Stimulated activated CD8-positive, alpha-beta memory T cell treated with anti-CD3 and anti-CD28 coated beads, Interleukin-7, amount 100 ng/mL, for 48 hours (primary cell): ENCODE data around the gene RBM23.
A peak's percentile ranks its signal among the peaks of the same experiment; 100 is the strongest.
"Not testable (repeated sequence)": the region's sequence is repeated elsewhere in the genome, so short reads cannot be mapped to it uniquely, and the experiment has no call there.

Source experiments
- DNase-seq, 2 donors: peaks; one replicate each; pipeline ENCODE4 v3.0.0-alpha.2; 2020; ENCODE audit warnings: low read depth in 1 of 2; ENCODE audit errors: extremely low read depth in 1 of 2

The RBM23 gene

DNA sequence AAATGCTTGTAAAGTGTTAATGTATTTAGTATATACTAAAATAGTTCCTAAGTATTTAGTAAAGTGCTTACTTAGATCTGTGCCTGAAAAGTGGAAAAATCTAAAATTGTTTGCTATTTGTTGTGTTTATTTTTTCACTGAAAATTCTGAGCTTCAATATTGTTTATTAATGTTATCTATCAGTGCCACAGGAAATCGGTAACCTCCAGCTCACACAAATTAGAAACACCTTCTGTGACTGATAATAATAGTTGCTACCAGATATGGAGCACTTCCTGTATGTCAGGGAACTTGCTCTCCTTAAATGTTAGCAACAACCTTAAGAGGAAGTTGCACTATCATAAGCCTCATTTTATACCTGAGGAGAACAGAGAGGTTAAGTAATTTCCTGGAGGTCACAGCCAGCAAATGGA lies 48.1 kb downstream of the RBM23 start:
- DNase-seq: no peak

DNA sequence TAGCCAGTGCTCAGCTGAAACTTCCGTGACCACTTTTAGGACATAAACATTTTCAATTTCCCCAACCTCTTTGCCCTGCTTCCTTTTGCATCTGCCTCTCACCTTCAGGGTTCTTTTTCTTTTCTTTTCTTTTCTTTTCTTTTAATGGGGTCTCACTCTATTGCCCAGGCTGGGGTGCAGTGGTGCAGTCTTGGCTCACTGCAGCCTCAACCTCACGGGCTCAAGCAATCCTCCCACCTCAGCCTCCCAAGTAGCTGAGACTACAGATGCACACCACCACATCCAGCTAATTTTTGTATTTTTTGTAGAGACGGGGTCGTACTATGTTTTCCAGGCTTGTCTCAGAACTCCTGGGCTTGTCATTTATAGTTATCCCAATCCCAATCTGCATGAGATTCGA lies 52.1 kb downstream of the RBM23 start:
- DNase-seq: no peak

DNA sequence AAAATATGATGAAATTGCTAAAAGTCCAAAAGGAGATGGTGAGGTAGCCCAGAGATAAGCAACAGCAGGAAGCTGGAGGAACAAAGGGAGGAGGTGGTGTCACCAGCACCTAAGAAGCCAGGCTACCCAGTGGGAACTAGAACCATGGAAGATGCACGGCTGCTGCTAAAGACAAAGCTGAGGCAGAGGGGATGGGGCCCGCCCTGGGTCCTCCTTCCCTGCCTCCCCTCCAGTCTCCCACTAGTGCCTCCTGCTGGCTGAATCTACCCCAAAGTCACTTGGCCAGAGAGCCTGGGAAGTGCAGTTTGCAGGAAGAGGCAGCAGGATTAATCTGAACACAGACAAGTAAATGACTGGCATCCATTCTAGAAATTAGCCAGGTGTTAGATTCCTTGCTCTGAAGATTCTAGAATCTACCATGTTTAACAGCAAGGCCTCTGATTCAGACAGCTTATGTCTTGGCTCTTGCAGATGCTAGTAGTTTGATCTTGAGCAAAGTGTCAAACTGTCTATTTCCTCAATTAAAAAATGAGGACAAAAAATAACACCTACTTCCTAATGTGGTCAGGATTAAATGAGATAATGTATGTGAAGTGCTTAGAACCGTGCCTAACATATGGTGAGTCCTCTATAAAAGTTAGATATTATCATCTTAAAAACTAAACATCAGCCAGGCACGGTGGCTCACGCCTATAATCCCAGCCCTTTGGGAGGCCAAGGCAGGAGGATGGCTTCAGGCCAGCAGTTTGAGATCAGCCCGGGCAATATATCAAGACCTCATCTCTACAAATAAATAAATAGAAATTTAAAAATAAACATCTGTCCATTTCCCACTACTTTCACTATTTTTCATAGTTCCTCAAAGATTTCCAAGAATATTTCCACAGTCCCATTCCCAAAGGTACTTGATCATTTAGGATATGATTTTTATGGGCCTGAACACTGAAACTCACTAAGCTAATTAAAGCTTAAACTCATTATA lies 53.2 kb downstream of the RBM23 start:
- DNase-seq: no peak

DNA sequence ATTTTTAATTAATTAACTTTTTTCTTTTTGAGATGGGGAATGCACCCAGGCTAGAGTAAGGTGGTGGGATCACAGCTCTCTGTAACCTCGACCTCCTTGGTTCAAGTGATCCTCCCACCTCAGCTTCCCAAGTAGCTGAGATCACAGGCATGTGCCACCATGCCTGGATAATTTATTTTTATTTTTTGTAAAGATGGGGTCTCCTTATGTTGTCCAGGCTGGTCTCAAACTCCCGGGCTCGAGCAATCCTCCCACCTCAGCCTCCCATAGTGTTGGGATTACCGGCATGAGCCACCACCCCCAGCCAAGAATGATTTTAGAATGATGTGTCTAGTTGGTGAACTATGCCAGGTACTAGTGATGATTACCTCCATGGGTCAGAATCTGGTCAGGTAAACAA lies 54.0 kb downstream of the RBM23 start:
- DNase-seq: no peak

DNA sequence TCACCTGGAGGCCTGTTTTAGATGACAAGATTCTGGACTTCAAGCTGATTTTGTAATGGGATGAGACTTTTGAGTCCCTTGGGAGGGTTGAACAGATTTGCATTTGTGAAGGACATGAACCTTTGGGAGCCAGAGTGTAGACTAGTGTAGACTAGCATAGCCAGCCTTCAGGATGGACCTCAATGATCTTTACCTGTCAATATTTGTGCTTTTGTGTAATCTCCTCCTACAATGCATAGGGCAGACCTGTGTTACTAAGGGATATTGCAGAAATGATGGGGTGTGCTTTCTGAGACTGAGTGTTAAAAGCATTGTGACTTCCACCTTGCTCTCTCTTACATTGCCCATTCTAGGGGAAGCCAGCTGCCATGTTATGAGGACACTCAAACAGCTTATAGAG lies 57.3 kb downstream of the RBM23 start:
- no peak for DNase-seq

DNA sequence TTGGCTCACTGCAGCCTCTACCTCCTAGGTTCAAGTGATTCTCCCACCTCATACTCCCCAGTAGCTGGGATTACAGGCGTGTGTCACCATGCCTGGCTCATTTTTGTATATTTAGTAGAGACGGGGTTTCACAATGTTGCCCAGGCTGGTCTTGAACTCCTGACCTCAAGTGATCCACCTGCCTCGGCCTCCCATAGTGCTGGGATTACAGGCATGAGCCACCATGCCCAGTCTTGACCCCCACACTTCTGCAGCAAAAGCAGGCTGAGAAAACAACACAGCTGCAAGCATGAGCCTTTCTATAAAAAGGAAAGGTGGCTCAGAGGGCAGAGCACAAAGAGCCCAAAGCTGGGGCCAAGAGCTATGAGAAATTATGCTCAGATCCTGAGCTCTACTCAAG lies 58.6 kb downstream of the RBM23 start:
- DNase-seq: not testable (repeated sequence)

DNA sequence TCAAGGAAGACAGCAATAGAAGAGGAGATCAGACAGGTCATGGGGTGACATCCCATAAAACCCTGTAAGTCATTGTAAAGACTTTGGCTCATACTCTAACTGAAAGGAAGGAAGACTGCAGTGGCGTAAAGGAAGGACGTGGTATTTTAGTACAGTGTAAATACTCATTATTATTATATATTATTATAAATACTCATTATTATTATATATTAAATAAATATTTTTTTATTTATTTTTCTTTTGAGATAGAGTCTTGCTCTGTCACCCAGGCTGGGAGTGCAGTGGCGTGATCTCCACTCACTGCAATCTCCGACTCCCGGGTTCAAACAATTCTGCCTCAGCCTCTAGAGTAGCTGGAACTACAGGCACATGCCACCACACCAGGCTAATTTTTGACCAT lies 62.5 kb downstream of the RBM23 start:
- no peak for DNase-seq

DNA sequence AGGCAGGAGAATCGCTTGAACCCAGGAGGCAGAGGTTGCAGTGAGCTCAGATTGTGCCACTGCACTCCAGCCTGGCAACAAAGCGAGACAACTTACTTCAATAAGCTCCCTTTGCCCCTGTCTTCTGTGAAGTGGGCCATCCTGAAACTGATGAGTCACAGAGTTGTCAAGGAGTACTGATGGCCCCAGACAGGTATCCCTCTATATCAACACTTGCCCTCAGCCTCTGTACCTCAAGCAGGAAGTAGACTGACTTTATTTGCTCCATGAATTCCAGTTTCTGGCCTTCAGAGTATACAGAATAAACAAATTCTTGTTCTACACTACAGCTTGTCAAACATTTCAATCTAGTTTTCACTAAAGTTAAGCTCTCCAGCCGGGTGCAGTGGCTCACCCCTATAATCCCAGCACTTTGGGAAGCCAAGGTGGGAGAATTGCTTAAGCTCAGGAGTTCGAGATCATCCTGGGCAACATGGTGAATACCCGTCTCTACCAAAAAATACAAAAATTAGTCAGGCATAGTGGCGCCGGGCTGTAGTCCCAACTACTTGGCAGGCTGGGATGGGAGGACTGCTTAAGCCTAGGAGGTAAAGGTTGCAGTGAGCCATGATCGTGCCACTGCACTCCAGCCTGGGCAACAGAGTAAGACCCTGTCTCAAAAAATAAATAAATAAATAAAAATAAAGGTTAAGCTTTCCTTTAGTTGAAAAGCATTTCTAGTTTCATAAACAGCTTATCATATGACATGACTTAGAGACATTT lies 63.8 kb downstream of the RBM23 start:
- DNase-seq: no peak

DNA sequence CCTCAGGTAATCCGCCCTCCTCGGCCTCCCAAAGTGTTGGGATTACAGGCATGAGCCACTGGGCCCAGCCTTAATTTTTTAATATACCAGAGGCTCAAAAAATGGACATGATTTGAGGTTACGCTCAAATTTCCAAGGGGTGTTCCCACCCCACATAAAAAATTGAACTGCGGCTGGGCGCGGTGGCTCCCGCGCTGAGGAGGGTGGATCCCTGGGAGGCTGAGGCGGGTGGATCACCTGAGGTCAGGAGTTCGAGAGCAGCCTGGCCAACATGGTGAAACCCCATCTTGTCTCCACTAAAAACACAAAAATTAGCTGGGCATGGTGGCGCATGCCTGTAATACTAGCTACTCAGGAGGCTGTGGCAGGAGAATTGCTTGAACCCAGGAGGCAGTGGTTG lies 64.7 kb downstream of the RBM23 start:
- DNase-seq: not testable (repeated sequence)

DNA sequence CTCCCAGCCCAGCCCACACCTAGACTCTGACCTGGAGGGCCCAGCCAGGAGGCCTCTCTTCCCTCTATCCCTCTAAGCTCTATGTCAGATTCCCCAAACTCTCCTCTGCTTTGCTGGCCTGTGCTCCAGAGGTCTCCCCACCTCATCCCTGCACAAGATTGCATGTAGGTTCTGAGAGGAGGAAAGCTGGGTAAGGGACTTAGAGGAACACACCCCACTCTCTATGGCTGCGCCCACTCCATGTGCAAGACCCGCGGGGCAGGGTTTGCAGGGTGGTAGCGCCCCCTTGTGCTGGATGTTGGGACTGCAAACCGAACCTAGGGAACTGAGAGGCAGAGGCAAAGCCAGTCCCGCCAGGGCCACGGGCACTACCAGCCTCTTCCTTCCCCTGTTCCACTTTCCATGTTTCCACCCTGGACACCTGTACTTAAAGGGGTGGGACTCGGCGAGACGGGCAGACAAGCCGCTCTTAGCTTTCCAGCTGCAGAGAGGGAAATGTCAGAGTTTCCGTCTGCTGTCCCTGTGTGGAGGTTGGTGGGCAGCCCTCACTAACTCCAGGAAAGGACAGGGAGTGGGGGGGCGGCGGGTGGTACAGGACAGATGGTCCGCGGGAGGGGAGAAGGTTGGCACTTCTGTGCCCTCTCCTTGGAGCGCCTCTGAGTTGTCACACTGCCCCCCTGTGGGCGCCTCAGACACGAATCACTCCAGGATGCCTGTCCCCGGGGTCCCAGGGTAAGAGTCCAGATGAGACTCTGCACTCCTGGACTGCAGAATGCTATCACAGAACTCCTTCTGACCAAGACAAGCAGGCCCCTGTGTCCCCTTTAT lies 65.8 kb downstream of the RBM23 start:
- peak; percentile 75 to 79 for DNase-seq

DNA sequence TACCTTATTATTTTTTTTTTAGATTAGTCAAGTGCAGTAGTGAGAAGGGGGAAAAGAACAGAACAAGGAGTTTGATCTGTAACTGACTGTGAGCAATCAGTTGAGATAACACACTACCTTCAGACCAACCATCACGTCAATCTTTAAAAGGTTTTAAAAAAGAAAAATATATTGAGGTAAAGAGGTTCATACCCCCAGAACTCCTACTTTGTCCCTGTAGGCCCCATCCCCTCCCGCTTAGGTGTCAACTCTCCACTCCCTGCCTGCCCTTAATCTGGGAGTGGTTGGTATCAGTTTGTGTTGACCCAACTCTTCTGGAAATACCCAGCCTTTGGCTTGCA lies 66.4 kb downstream of the RBM23 start:
- DNase-seq: no peak

DNA sequence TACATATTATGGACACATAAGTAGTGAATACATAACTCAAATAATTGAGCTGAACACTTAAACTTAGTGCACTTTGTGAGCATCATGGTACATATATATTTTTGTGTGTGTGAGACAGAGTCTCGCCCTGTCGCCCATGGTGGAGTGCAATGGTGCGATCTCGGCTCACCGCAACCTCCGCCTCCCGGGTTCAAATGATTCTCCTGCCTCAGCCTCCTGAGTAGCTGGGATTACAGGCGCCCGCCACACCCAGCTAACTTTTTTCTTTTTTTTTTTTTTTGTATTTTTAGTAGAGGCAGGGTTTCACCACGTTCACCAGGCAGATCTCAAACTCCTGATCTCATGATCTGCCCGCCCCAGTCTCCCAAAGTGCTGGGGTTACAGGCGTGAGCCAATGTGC lies 66.8 kb downstream of the RBM23 start:
- DNase-seq: not testable (repeated sequence)

DNA sequence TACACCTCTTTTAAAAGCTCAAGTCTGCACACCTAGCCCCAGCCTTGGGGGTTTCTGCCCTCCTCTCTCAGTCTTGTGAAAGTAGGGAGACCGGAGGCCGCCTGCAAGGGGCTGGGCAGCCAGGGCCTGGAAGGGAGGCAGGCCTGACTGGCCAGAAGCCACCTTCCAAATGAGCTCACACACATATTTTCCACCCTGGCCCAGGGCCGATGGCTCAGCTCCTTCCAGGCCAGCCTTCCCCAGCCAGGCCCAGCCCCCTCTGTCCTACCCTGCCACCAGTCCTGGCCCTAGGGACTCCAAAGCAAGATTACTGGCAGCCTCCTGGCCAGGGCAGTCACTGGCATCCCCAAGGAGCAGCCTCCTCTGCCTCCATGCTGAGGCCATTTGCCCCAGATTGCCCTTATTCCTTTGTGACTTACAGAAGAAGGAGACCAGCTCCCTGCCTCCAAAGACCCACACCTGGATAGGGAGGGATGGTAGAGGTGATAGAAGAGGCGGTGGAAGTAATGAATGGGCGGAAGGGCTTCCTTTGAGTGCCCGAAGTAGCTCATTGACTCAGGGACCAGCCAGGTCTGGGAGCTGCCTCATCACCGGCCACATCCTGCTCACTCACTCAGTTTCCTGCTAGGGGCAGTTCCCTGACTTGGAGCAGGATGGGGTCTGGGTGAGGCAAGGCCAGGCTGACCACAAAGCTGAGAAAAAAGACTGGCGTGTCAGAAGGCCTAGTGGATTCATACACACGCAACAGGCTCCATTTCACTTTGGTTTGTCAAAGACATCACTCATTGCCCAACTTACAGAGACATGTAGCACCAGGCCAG lies 67.8 kb downstream of the RBM23 start:
- DNase-seq: peak in 1 of 2 donors; percentile 56

DNA sequence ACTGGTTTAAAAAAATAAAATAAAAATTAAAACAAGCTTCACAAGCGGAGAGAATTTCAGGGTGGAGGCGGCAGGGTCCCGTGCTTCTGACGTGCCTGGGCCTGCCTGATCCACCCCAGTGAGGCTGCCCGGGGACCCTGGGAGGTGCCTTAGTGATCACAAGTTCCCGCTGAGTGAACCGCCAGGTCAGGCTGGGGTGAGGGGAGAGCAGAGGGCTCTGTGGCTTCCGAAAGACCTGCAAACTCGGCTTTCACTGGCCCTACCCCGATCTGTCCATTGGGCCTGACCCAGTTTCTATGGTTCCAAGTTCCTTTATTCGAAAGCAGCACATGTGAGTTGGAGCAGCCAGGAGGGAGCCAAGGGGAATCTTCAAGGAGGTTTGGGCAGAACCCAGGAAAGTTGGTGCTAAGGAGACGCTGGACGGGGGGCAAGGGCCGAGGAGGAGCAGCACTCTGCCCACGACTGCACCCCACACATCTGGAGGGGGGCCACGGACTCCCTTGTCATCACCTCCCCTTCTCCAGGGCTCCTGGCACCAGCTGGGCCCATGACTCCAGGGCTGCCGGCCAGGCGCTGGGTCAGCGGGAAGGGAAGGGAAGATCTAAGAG lies 69.6 kb downstream of the RBM23 start:
- DNase-seq: no peak

DNA sequence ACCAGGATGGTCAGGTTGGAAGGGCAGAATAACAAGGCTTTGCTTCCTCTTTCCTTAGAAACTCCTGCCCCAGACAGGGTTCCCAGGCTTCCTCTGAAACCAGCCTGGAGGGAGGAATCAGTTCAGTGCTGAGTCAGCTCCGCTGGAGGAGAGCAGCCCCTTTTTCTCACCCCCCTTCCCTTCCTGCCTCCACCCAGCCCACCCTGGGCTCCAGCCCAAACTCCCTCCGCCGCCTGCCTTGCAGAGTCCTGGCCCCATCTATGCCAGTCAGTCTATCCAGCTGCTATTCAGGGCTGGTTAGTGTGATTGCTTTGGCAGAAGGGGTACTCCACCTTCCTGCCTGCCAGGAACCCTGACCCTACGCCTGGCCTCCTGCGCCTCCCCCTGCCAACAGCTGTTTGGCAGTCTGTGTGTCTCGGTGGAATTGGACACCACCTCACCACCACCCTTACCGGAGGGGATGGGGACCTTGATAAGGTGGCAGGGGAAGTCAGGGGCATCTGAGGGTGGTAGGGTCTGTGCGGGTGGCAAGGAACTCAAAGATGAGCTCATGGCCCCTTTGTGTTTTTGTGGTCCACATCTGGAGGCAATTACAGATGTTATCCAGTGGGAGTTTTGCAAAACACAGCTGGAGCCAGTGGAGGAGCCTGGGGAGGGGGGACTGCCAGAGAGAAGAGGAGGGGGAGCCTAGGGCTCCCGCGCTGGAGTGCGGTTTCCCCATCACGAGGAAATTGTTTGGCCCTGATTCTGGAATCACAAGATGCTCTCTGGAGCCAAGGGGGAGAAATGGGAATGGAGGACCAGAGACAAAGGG lies 70.4 kb downstream of the RBM23 start:
- no peak for DNase-seq

DNA sequence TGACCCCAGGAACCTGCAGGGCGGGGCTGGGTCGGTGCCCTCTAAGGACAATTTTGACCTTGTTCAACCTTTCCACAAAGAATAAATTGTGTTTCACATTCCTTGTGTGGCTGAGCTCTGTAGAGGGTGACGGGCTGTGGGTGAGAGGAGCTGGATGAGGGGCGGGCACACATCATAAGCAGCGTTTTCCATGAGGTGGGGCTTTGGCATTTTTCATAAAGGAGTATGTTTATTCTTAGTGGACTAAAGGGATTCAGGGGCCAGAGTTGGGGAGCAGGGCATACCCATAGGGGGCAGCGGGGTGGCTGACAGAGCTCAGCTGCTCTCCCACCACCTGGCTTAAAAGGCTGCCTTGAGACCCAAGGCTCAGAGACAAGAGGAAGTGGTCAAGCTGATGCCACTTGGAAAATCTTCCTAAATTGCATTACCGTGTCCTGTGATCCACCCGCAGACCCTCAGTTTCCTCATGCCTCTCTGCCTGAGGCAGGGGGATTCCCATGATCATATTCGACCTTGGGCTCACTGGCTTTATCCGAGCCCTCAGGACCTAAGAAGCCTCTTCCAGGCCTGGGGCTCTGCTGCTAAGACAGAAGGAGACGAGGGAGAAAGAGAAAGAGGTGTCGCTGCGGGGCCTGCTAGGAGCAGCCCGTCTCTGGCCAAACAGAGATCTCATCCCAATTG lies 71.1 kb downstream of the RBM23 start:
- DNase-seq: no peak

DNA sequence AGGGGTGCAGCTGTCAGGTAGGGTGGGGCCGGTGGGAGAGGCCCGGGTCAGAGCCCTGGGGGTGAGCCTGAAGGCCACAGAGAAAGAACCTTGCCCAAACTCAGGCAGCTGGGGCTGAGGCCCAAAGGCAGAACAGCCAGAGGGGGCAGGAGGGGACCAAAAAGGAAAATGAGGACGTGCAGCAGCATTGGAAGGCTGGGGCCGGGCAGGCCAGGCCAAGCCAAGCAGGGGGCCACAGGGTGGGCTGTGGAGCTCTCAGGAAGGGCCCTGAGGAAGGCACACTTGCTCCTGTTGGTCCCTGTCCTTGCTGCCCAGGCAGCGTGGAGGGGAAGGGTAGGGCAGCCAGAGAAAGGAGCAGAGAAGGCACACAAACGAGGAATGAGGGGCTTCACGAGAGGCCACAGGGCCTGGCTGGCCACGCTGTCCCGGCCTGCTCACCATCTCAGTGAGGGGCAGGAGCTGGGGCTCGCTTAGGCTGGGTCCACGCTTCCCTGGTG lies 72.1 kb downstream of the RBM23 start:
- DNase-seq: no peak
